GM23248 (cell line): ENCODE data around the gene NFIC. TPM values are rescaled to one million over a fixed set of nuclear protein-coding genes. Genes with fewer than 3 reads are reported as not detected.

ENCODE experiments used
- DNase-seq: peaks from one replicate; pipeline ENCODE4 v3.0.0-alpha.2; 2015
- H2AFZ ChIP-seq: fragments of 200-600 bp; sonication (generic); 2 replicates; pipeline ENCODE4 v1.6.1; 2016; ENCODE audit warnings: antibody characterized with exemption
- H3F3A ChIP-seq: fragments of 200-600 bp; sonication (generic); 2 replicates; pipeline ENCODE4 v1.6.1; 2016; ENCODE audit warnings: mild to moderate bottlenecking, antibody characterized with exemption, mixed run types; ENCODE audit not compliant: insufficient read depth
- H3K27ac ChIP-seq: fragments of 200-600 bp; sonication (generic); 2 replicates; pipeline ENCODE4 v1.5.1; 2016; ENCODE audit warnings: mild to moderate bottlenecking
- H3K27me3 ChIP-seq: fragments of 200-600 bp; sonication (generic); replicated peaks from 2 replicates; pipeline ENCODE4 v1.6.1; 2016; ENCODE audit warnings: mild to moderate bottlenecking; ENCODE audit not compliant: insufficient read depth
- H3K36me3 ChIP-seq: fragments of 200-600 bp; sonication (generic); 2 replicates; pipeline ENCODE4 v1.6.1; 2016; ENCODE audit warnings: low read depth, mild to moderate bottlenecking
- H3K4me1 ChIP-seq: fragments of 200-600 bp; sonication (generic); 2 replicates; pipeline ENCODE4 v1.6.1; 2016; ENCODE audit warnings: mild to moderate bottlenecking; ENCODE audit not compliant: insufficient read depth
- H3K4me2 ChIP-seq: fragments of 200-600 bp; sonication (generic); one replicate; pipeline ENCODE4 v1.6.1; 2016; ENCODE audit warnings: mild to moderate bottlenecking; ENCODE audit not compliant: unreplicated experiment
- H3K4me3 ChIP-seq: fragments of 200-600 bp; sonication (generic); 2 replicates; pipeline ENCODE4 v1.5.1; 2016; ENCODE audit warnings: mild to moderate bottlenecking
- H3K79me2 ChIP-seq: fragments of 200-600 bp; sonication (generic); 2 replicates; pipeline ENCODE4 v1.6.1; 2016; ENCODE audit warnings: mild to moderate bottlenecking; ENCODE audit not compliant: insufficient read depth
- H3K9ac ChIP-seq: fragments of 200-600 bp; sonication (generic); 2 replicates; pipeline ENCODE4 v1.6.1; 2016; ENCODE audit warnings: mild to moderate bottlenecking
- H3K9me2 ChIP-seq: fragments of 200-600 bp; sonication (generic); 2 replicates; pipeline ENCODE4 v1.6.1; 2016; ENCODE audit warnings: mixed run types, mild to moderate bottlenecking, moderate library complexity; ENCODE audit not compliant: insufficient read depth
- H3K9me3 ChIP-seq: fragments of 200-600 bp; sonication (generic); one replicate; pipeline ENCODE4 v1.6.1; 2017; ENCODE audit warnings: low read depth
- H4K20me1 ChIP-seq: fragments of 200-600 bp; sonication (generic); 2 replicates; pipeline ENCODE4 v1.6.0; 2016; ENCODE audit not compliant: insufficient read depth
- EZH2 ChIP-seq: fragments of 200-600 bp; sonication (generic); IDR thresholded peaks from 2 replicates; pipeline ENCODE4 v1.6.1; 2018; ENCODE audit warnings: antibody characterized with exemption, mild to moderate bottlenecking; ENCODE audit not compliant: insufficient read depth, poor library complexity, severe bottlenecking
- EZH2phosphoT487 ChIP-seq: fragments of 200-600 bp; sonication (generic); IDR thresholded peaks from 2 replicates; pipeline ENCODE4 v1.6.1; 2018; ENCODE audit warnings: antibody characterized with exemption, moderate library complexity, mild to moderate bottlenecking, low read depth; ENCODE audit not compliant: insufficient read depth
- WGBS, 2 experiments: methylation state at CpG; one replicate each; pipeline ENCODE4 v1.1.6; 2015 to 2017; ENCODE audit warnings: low lambda C conversion rate in 2 of 2, low coverage in 1 of 2; ENCODE audit errors: missing lambda C conversion rate in 2 of 2; 5-methylcytosine and 5-hydroxymethylcytosine counted together
- in situ Hi-C: fragments of 300-500 bp; cut with MboI; formaldehyde crosslinking; loops from 2 replicates; pipeline ENCODE4 v1.15.0; 2020
- polyA plus RNA-seq: library from polyadenylated mRNA; unstranded; fragments of >200 nt; fragmentation: Nextera tagmentation; extraction: Ambion mirVana; gene quantifications from 2 replicates; pipeline ENCODE4 v1.2.1, GENCODE V29; 2016
- total RNA-seq: library from RNA; depleted of rRNA; stranded (reverse); fragments of >200 nt; shearing (Covaris generic); gene quantifications from 2 replicates; pipeline ENCODE4 v1.2.3, GENCODE V29; 2014

NFIC gene
- total and polyA plus RNA-seq, 2 experiments from 2014 or later, result 50.4 to 108 TPM

GRCh38 chr19:3357271-3357991 is 9.0 kb upstream of the NFIC start:
- no peak overlapping the region for H2AFZ ChIP-seq
- no peak overlapping the region for H3K4me2 ChIP-seq
- no peak for DNase-seq
- no peaks in the 10 kb centered on the region for H3K4me1 ChIP-seq
- H4K20me1 ChIP-seq, result no peaks in the 10 kb centered on the region
- TF ChIP-seq EZH2phosphoT487, result no peak
- no peak for TF ChIP-seq EZH2
- H3K9ac ChIP-seq, result no peak overlapping the region
- in situ Hi-C loops, result no loop called here
- no peaks in the 10 kb centered on the region for H3K9me3 ChIP-seq
- no peaks in the 10 kb centered on the region for H3K9me2 ChIP-seq
- peaks cover 10% of the 10 kb centered on the region; the same call in 1 of the 2 replicates for H3F3A ChIP-seq
- WGBS, 2 experiments, result 69 to 77% methylated on average over 11 to 16 of the region's 16 CpGs
- no peaks in the 10 kb centered on the region for H3K36me3 ChIP-seq
- H3K79me2 ChIP-seq, result peaks cover 22% of the 10 kb centered on the region
- no peak overlapping the region for H3K27ac ChIP-seq
- no peaks in the 10 kb centered on the region for H3K27me3 ChIP-seq
- H3K4me3 ChIP-seq, result no peak overlapping the region

GRCh38 chr19:3357992-3358688 is 8.2 kb upstream of the NFIC start:
- no peak overlapping the region for H3K4me2 ChIP-seq
- WGBS, 2 experiments, result 38 to 60% methylated on average over 16 to 34 of the region's 38 CpGs
- no peaks in the 10 kb centered on the region for H4K20me1 ChIP-seq
- TF ChIP-seq EZH2, result no peak
- no peak for TF ChIP-seq EZH2phosphoT487
- H3K27ac ChIP-seq, result no peak overlapping the region
- no peak overlapping the region for H2AFZ ChIP-seq
- peak overlapping the region; percentile 64; the same call in 1 of the 2 replicates for H3K4me3 ChIP-seq
- H3F3A ChIP-seq, result peaks cover 10% of the 10 kb centered on the region; the same call in 1 of the 2 replicates
- H3K27me3 ChIP-seq, result no peaks in the 10 kb centered on the region
- DNase-seq, result peak; percentile 45
- no peak overlapping the region for H3K9ac ChIP-seq
- H3K36me3 ChIP-seq, result no peaks in the 10 kb centered on the region
- no peaks in the 10 kb centered on the region for H3K9me3 ChIP-seq
- in situ Hi-C loops, result no loop called here
- H3K4me1 ChIP-seq, result no peaks in the 10 kb centered on the region
- peaks cover 28% of the 10 kb centered on the region for H3K79me2 ChIP-seq
- no peaks in the 10 kb centered on the region for H3K9me2 ChIP-seq

GRCh38 chr19:3358689-3359014 is 7.7 kb upstream of the NFIC start:
- H3K9me2 ChIP-seq, result no peaks in the 10 kb centered on the region
- TF ChIP-seq EZH2phosphoT487, result no peak
- TF ChIP-seq EZH2, result no peak
- no peaks in the 10 kb centered on the region for H3K36me3 ChIP-seq
- WGBS, 2 experiments, result 3 to 4% methylated on average over 13 to 20 of the region's 27 CpGs
- H3K9ac ChIP-seq, result peak overlapping the region; percentile 56
- in situ Hi-C loops, result no loop called here
- H3K79me2 ChIP-seq, result peaks cover 32% of the 10 kb centered on the region
- peak overlapping the region; percentile 83 for H3K4me2 ChIP-seq
- DNase-seq, result no peak
- no peaks in the 10 kb centered on the region for H3K9me3 ChIP-seq
- H3K27ac ChIP-seq, result no peak overlapping the region
- H3F3A ChIP-seq, result peaks cover 10% of the 10 kb centered on the region; the same call in 1 of the 2 replicates
- H2AFZ ChIP-seq, result peak overlapping the region; percentile 59
- peak overlapping the region; percentile 64 for H3K4me3 ChIP-seq
- H3K4me1 ChIP-seq, result no peaks in the 10 kb centered on the region
- no peaks in the 10 kb centered on the region for H3K27me3 ChIP-seq
- H4K20me1 ChIP-seq, result no peaks in the 10 kb centered on the region

- H3F3A ChIP-seq, result peaks cover 10% of the 10 kb centered on the region; the same call in 1 of the 2 replicates
- H3K27ac ChIP-seq, result peak overlapping the region; percentile 50
- TF ChIP-seq EZH2 (no peak), EZH2phosphoT487 (no peak)
- peak overlapping the region; percentile 83 for H3K4me2 ChIP-seq
- H3K27me3 ChIP-seq, result no peaks in the 10 kb centered on the region
- no peaks in the 10 kb centered on the region for H3K9me3 ChIP-seq
- no peaks in the 10 kb centered on the region for H3K9me2 ChIP-seq
- H3K79me2 ChIP-seq, result peaks cover 38% of the 10 kb centered on the region
- H3K4me3 ChIP-seq, result peak overlapping the region; percentile 88
- 1% methylated on average over 39 to 53 of the region's 129 CpGs for WGBS, 2 experiments
- no peaks in the 10 kb centered on the region for H3K36me3 ChIP-seq
- in situ Hi-C loops, result no loop called here
- H3K9ac ChIP-seq, result peak overlapping the region; percentile 94
- H2AFZ ChIP-seq, result peak overlapping the region; percentile 59
- no peaks in the 10 kb centered on the region for H4K20me1 ChIP-seq
- no peaks in the 10 kb centered on the region for H3K4me1 ChIP-seq
- peak; percentile 76 for DNase-seq
Measured at GRCh38 chr19:3359015-3359918, 7.1 kb upstream of the NFIC start.
